HL-60/S4 (cell line): ENCODE measurements around the gene ENOX1.

Experiments
- in situ Hi-C: fragments of 300-500 bp; cut with MboI; formaldehyde crosslinking; loops from 2 replicates; pipeline ENCODE4 v1.14.3; 2022; ENCODE audit warnings: low sequenced_read_pairs

ENOX1 gene

DNA sequence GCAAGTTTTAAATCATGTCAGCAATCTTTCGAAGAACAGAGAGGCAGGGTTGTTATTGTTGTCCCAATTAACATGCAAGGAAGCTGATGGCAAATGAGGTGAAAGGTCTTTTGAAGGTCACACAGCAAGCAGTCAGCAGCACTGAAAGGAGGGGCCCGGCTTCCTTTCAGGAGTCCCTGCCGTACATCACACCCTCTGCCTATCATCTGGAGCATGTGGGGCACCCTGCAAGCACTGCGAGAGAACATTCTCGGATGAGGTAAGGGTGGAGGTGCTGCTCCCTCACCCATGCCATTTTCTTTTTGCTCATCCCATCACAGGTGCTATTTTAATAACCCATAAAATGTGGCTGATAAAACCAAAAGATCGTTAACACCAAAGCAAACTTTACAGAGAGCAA, 111.2 kb downstream of the ENOX1 start:
- in situ Hi-C loops: no loop called here

DNA sequence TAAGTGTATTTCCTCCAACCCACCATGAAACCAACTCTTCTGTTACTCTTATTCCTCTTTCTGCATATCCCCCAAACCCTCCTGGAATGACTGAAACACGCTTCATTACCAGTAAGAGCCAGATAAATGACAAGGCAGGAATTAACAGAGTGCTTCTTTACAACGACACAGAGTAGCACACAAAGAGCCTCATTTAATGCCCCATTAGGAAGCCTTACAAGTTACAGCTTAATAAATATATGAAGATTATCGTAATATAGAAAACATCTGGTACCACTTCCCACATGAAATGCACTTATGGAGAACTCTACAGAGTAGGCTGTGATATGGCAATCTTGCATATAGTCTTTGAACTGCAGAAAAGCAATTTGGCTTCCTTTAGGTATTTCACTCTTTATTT, 116.8 kb downstream of the ENOX1 start:
- in situ Hi-C loops: no loop called here

- in situ Hi-C loops: no loop called here
Measured at GRCh38 chr13:43669101-43669500, 117.7 kb downstream of the ENOX1 start.

DNA sequence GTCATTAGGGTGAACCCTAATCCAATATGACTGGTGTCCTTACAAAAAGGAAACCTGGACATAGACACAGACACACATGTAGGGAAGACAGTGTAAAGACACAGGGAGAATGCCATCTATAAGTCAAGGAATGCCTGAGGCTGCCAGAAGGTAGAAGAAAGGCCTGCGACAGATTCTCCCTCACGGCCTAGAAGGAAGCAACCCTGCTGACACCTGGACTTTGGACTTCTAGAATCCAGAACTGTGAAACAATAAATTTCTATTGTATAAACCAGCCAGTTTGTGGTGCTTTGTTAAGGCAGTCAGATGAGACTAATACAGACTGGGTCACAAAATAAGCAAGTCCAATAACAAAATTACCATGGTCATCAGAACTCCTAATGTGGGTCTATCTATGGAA, 120.4 kb downstream of the ENOX1 start:
- in situ Hi-C loops: no loop called here

DNA sequence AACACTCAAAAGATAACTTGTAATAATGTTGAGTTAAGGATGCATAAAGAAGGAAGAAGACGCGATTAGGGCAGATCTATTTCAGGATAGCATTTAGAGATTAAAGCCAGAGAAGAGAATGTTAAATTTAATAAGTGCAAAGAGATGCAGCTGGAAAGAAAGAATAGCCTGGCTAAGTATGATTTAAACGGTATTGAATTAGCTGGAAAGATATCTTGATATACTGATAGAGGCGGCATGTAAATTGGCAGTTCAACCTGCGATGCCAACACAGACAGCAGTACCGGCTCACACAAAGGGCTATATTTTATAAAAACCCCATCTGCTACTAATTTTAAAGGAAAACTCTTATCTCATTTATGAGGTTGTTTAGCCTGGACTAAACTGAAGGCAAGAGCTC, 121.4 kb downstream of the ENOX1 start:
- in situ Hi-C loops: no loop called here

- in situ Hi-C loops: no loop called here
Measured at GRCh38 chr13:43664700-43665191, 122.0 kb downstream of the ENOX1 start.

DNA sequence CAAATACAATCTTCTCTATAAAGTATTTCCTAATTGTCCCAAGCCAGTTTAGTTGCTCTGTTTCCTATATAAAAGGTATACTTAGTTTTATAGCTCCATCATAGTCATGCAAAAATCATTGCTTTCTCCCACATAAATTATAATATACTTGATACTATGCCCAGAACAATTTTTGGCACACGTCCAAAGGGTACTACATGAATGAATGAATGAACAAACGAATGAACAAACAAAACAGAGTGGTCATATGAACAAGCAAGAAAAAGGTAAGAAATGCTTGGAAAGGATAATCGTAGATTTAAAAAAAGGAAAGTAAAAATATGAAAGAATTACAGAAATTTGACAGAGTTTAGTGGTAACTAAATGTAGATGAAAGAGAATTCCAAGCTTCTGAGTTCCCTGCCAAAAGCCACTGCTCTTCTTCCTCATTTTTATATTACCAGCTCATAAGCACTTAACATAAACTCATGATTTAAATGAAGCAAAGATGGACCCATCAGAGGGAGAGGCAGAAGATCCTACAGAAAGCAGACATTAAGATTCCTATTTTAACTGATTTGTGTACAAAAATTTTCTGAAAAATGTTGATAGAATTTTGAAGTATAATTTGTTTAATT, 123.2 kb downstream of the ENOX1 start:
- in situ Hi-C loops: no loop called here

- in situ Hi-C loops: no loop called here
Measured at GRCh38 chr13:43662976-43663375, 123.8 kb downstream of the ENOX1 start.

- in situ Hi-C loops: no loop called here
Measured at GRCh38 chr13:43661161-43661830, 125.5 kb downstream of the ENOX1 start.

DNA sequence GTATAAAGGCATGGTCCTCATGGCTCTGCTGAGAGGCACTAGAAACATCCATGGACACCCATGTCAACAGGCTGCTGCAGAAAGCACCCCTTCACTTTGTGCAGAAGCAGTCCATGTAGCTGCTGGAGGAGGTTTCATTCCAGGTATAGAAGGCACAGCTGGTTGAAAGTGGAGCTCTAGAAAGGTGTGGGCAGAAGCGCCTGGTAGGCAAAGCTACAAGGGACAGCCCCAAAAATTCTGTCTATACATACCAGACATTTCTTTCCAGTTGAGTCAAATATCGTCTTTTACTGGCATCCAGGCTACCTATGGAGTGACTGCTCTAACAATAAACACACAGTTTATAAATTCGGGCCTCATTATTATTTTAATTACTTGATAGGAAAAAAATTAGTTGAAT, 129.3 kb downstream of the ENOX1 start:
- in situ Hi-C loops: no loop called here

- in situ Hi-C loops: no loop called here
Measured at GRCh38 chr13:43653980-43654379, 132.8 kb downstream of the ENOX1 start.

- in situ Hi-C loops: no loop called here
Measured at GRCh38 chr13:43653395-43653794, 133.4 kb downstream of the ENOX1 start.

DNA sequence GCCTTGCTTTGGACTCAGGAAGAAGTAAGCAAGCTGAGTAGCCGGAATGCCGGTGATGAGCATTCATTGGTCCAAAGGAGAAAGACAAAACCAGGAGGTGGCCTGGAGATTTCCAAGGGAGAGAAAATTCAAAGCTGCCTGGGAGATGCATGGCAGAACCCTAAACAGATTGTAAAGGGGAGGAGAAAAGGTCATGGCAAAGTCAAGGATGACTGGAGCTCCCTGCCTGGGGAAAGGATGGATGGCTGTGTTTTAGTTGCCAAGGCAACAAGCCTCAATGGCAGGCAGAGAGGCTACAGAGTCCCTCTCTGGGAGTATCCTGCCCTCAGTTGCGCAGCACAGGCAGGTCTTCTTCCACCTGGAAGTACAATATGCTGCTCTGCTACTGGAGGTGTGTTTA, 134.0 kb downstream of the ENOX1 start:
- in situ Hi-C loops: no loop called here

GRCh38 chr13:43650882-43651281, 135.9 kb downstream of the ENOX1 start:
- in situ Hi-C loops: no loop called here

DNA sequence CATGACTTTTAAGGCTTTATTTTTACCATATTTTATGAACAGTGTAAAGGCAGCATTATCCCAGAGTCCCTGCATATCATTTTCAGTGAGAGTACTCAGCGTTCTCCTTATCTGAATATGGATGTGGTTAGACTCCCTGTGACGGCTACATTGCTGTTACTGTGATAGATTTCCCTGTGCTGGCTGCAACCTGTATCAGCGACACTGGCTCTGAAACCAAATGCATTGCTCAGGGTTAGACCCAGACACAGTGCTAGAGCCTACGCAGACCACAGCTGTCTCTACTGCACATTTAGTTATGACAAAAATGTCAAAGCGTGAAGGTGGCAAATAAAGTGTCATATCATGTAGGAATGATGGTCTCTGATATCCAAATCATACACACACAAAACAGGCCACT, 138.0 kb downstream of the ENOX1 start:
- in situ Hi-C loops: no loop called here

GRCh38 chr13:43647471-43647870, 139.3 kb downstream of the ENOX1 start:
- in situ Hi-C loops: no loop called here

- in situ Hi-C loops: no loop called here
Measured at GRCh38 chr13:43640476-43640875, 146.3 kb downstream of the ENOX1 start.

- in situ Hi-C loops: no loop called here
Measured at GRCh38 chr13:43631106-43631505, 155.7 kb downstream of the ENOX1 start.

GRCh38 chr13:43629691-43630480, 156.9 kb downstream of the ENOX1 start:
- in situ Hi-C loops: no loop called here

DNA sequence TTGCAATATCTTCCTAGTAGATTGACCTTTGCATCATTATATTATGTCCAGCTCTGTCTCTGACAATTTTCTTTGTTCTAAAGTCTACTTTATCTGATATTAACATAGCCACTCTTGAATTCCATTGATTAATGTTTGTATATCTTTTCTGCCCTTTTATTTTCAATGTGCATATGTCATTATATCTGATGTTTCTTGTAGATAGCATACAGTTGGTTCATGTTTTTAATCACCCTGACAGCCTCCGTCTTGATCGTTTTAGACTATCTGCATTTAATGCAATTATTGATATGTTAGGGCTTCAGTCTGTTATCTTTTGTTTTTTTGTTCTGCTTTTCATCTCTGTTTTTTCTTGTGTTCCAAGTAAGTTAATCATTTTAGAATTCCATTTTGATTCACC, 159.8 kb downstream of the ENOX1 start:
- in situ Hi-C loops: no loop called here

GRCh38 chr13:43614063-43614462, 172.7 kb downstream of the ENOX1 start:
- in situ Hi-C loops: no loop called here
